OCI-LY1 (cell line): Measurements from ENCODE around the gene ANKLE2.

Experiments
- EZH2 ChIP-seq: fragments of 200-600 bp; sonication (generic), shearing (Covaris generic); IDR thresholded peaks from 2 replicates; pipeline ENCODE4 v1.8.0; 2017; ENCODE audit warnings: borderline replicate concordance, mixed run types, mild to moderate bottlenecking, antibody characterized with exemption, low read length, moderate library complexity, mixed read lengths
- TF ChIP-seq, protein P1 (sequence below): fragments of 200-600 bp; sonication (generic), shearing (Covaris generic); IDR thresholded peaks from 2 replicates; pipeline ENCODE4 v1.5.1; 2017; ENCODE audit warnings: mild to moderate bottlenecking, antibody characterized with exemption, low read length, moderate library complexity, mixed read lengths

DNA sequence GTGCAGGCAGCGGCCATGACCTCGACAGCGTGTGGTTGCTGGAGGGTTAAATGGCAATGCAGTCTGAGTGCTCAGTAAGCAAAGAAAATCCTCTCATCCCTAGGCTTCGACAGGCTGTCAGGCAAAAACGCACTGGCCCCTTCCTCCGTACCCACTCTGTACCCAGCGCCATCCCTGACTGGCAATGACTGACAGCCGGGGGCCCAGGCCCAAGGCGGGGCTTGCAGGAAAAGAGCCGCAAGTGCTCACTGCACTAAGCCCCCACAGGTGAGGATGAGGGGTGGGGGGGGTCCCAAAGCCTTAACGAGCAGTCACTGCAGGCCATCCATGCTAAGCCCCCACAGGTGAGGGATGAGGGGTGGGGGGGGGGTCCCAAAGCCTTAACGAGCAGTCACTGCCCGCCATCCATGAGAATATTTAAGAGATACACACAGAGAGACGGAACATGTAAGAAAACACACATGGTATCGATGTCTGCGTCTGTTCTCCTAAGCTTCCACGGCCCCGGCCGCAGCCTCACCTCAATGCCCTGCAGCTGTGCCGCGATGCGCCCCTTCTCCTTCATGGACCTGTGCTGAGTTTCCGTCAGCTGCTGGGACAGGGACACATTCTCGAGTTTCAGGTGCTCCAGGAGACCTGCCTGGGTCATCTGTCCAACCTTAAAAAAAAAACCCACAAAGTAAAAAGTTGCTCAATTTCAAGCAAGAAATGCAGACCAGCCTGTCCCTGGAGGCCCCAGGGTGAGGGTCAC, 36.4 kb upstream of the ANKLE2 start:
- TF ChIP-seq, protein P1, sequence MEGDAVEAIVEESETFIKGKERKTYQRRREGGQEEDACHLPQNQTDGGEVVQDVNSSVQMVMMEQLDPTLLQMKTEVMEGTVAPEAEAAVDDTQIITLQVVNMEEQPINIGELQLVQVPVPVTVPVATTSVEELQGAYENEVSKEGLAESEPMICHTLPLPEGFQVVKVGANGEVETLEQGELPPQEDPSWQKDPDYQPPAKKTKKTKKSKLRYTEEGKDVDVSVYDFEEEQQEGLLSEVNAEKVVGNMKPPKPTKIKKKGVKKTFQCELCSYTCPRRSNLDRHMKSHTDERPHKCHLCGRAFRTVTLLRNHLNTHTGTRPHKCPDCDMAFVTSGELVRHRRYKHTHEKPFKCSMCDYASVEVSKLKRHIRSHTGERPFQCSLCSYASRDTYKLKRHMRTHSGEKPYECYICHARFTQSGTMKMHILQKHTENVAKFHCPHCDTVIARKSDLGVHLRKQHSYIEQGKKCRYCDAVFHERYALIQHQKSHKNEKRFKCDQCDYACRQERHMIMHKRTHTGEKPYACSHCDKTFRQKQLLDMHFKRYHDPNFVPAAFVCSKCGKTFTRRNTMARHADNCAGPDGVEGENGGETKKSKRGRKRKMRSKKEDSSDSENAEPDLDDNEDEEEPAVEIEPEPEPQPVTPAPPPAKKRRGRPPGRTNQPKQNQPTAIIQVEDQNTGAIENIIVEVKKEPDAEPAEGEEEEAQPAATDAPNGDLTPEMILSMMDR, result no peak
- no peak for TF ChIP-seq EZH2
